SK-N-SH (cell line): ENCODE results near the gene ANKRD11. TPM values are rescaled to one million over a fixed set of nuclear protein-coding genes. Genes with fewer than 3 reads are reported as not detected.

Experiments
- CTCF ChIA-PET: fragments of 300-600, 350-600 bp; formaldehyde crosslinking; extraction: SDS; loops from one replicate; lab custom pipeline; 2021; lab: Yijun Ruan, JAX
- POLR2A ChIA-PET: fragments of 350-600 bp; sonication (Branson Sonifier 250); formaldehyde crosslinking; extraction: SDS; loops from one replicate; lab custom pipeline; 2020; ENCODE audit warnings: antibody characterized with exemption, inconsistent platforms; lab: Yijun Ruan, JAX
- DNase-seq: peaks from one replicate; pipeline ENCODE4 v3.0.0; 2012
- H2AFZ ChIP-seq: fragments of 200-600 bp; sonication (generic); 2 replicates; pipeline ENCODE4 v1.8.1; 2016; ENCODE audit warnings: antibody characterized with exemption, mild to moderate bottlenecking, low read depth
- H3F3A ChIP-seq: fragments of 200-600 bp; sonication (generic); replicated peaks from 2 replicates; pipeline ENCODE3; 2016; ENCODE audit warnings: antibody characterized with exemption, mild to moderate bottlenecking; ENCODE audit not compliant: insufficient read depth
- H3K27ac ChIP-seq, 2 experiments: fragments of 200-500 bp in 1 of 2; fragments of 200-600 bp in 1 of 2; sonication (Bioruptor generic) in 1 of 2; sonication (generic), shearing (Covaris generic) in 1 of 2; 2 replicates each; pipeline versions ENCODE4 v1.5.1 to v1.6.1; 2014 to 2016; ENCODE audit warnings: low read depth in 2 of 2, inconsistent platforms in 1 of 2, low read length in 1 of 2, mild to moderate bottlenecking in 1 of 2, mixed read lengths in 1 of 2
- H3K27me3 ChIP-seq: fragments of 200-600 bp; sonication (generic), shearing (Covaris generic); 2 replicates; pipeline ENCODE4 v1.6.1; 2016; ENCODE audit warnings: mixed run types; ENCODE audit not compliant: insufficient read depth
- H3K36me3 ChIP-seq, 2 experiments: fragments of 200-500 bp in 1 of 2; fragments of 200-600 bp in 1 of 2; sonication (Bioruptor generic) in 1 of 2; sonication (generic) in 1 of 2; replicated peaks in 1 of 2; 2 replicates each; pipeline versions ENCODE3 to v1.5.1; 2014 to 2016; ENCODE audit warnings: low read length in 1 of 2, mild to moderate bottlenecking in 1 of 2; ENCODE audit not compliant: insufficient read depth in 2 of 2, control insufficient read depth in 1 of 2
- H3K4me1 ChIP-seq, 2 experiments: fragments of 200-500 bp in 1 of 2; fragments of 200-600 bp in 1 of 2; sonication (Bioruptor generic) in 1 of 2; sonication (generic), shearing (Covaris generic) in 1 of 2; 2 replicates each; pipeline versions ENCODE4 v1.5.1 to v1.6.1; 2014 to 2016; ENCODE audit warnings: low read depth in 1 of 2, low read length in 1 of 2, mixed run types in 1 of 2; ENCODE audit not compliant: insufficient read depth in 2 of 2, control insufficient read depth in 1 of 2
- H3K4me2 ChIP-seq: fragments of 200-600 bp; sonication (generic), shearing (Covaris generic); 2 replicates; pipeline ENCODE4 v1.6.1; 2017; ENCODE audit warnings: mixed run types
- H3K4me3 ChIP-seq, 2 experiments: fragments of 200-500 bp in 1 of 2; fragments of 200-600 bp in 1 of 2; sonication (Bioruptor generic) in 1 of 2; sonication (generic), shearing (Covaris generic) in 1 of 2; 2 replicates each; pipeline versions ENCODE4 v1.5.1 to v1.8.1; 2014 to 2016; ENCODE audit warnings: low read depth in 2 of 2, inconsistent platforms in 1 of 2, low read length in 1 of 2, mild to moderate bottlenecking in 1 of 2, mixed read lengths in 1 of 2, moderate library complexity in 1 of 2
- H3K79me2 ChIP-seq: fragments of 200-600 bp; sonication (generic); 2 replicates; pipeline ENCODE4 v1.8.1; 2017; ENCODE audit warnings: mild to moderate bottlenecking; ENCODE audit not compliant: insufficient read depth
- H3K9ac ChIP-seq: fragments of 200-600 bp; sonication (generic); 2 replicates; pipeline ENCODE4 v1.6.1; 2017; ENCODE audit warnings: mixed run types
- H3K9me2 ChIP-seq: fragments of 200-600 bp; sonication (generic); 2 replicates; pipeline ENCODE4 v1.6.1; 2017; ENCODE audit warnings: mixed run types
- H3K9me3 ChIP-seq: fragments of 200-600 bp; sonication (generic); 2 replicates; pipeline ENCODE4 v1.6.1; 2017; ENCODE audit warnings: mixed run types, mild to moderate bottlenecking, moderate library complexity
- H4K20me1 ChIP-seq: fragments of 200-600 bp; sonication (generic); 2 replicates; pipeline ENCODE4 v1.6.1; 2017; ENCODE audit warnings: mild to moderate bottlenecking, mixed run types; ENCODE audit not compliant: insufficient read depth
- EZH2phosphoT487 ChIP-seq: fragments of 200-600 bp; sonication (generic); IDR thresholded peaks from 2 replicates; pipeline ENCODE4 v1.6.1; 2017; ENCODE audit warnings: low read depth, mixed run types, mild to moderate bottlenecking, antibody characterized with exemption, moderate library complexity, borderline replicate concordance
- POLR2AphosphoS5 ChIP-seq: IDR thresholded peaks from 2 replicates; pipeline ENCODE4 v1.6.1; 2012; ENCODE audit warnings: low read depth, low read length
- RCOR1 ChIP-seq: fragments of 150-350 bp; IDR thresholded peaks from 2 replicates; pipeline ENCODE4 v1.6.1; 2017; ENCODE audit warnings: antibody characterized with exemption, low read length
- RXRA ChIP-seq: IDR thresholded peaks from 2 replicates; pipeline ENCODE4 v1.4.0; 2012; ENCODE audit warnings: low read depth, mild to moderate bottlenecking, borderline replicate concordance
- SMC3 ChIP-seq: IDR thresholded peaks from 2 replicates; pipeline ENCODE4 v1.6.1; 2012; ENCODE audit warnings: low read depth, low read length, improper control_type of control experiment
- TCF12 ChIP-seq: IDR thresholded peaks from 2 replicates; pipeline ENCODE4 v1.4.0; 2012
- WGBS: methylation state at CpG from one replicate; pipeline ENCODE4 v1.1.6; 2017; ENCODE audit warnings: low lambda C conversion rate; 5-methylcytosine and 5-hydroxymethylcytosine counted together
- polyA plus RNA-seq, 3 experiments: library from polyadenylated mRNA; depleted of rRNA; stranded (reverse); fragments of >200 nt; gene quantifications; 2 replicates each; pipeline ENCODE4 v1.2.3, GENCODE V29; 2012
- TF ChIP-seq, protein P1 (sequence below): IDR thresholded peaks from 2 replicates; pipeline ENCODE4 v1.4.0; 2012; ENCODE audit warnings: low read depth, borderline replicate concordance
- TF ChIP-seq, protein P2 (sequence below): fragments of 150-350 bp; IDR thresholded peaks from 2 replicates; pipeline ENCODE4 v1.6.1; 2016; ENCODE audit warnings: mild to moderate bottlenecking, low read depth, low read length
- TF ChIP-seq, protein P3 (sequence below): IDR thresholded peaks from 2 replicates; pipeline ENCODE4 v1.6.1; 2012; ENCODE audit warnings: mild to moderate bottlenecking, low read depth, low read length, moderate library complexity
- TF ChIP-seq, protein P4 (sequence below): IDR thresholded peaks from 2 replicates; pipeline ENCODE4; 2012

The ANKRD11 gene
- polyA plus RNA-seq, 1 of the 3 experiments (the other 2 are of a cell fraction): 50.2 TPM

DNA sequence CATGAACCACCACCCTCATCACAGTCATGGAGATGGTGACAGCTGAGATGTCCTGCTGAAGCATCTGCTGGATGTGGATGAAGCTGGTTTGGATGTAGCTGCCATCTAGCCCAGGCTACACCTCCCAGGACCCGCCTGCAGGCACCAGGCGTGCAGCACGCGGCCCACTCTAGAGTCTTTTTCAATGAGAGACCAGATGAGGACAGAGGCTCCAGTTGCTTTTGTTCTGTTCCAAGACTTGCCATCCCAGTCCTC is 170.8 kb downstream of the ANKRD11 start:
- Histone ChIP-seq H3K36me3 (peaks cover 0 to 4% of the 10 kb centered on the region in 2 experiments), H3K9ac (peak overlapping the region; percentile 37; the same call in 1 of the 2 replicates), H4K20me1 (peaks cover 60% of the 10 kb centered on the region), H2AFZ (no peak overlapping the region), H3K27me3 (no peaks in the 10 kb centered on the region), H3K27ac (peak overlapping the region; percentile 58 to 89), H3K9me2 (no peaks in the 10 kb centered on the region), H3F3A (peaks cover 58% of the 10 kb centered on the region), H3K9me3 (no peaks in the 10 kb centered on the region), H3K79me2 (peaks cover 97% of the 10 kb centered on the region), H3K4me2 (peak overlapping the region; percentile 73), H3K4me1 (peaks cover 66 to 77% of the 10 kb centered on the region in 2 experiments; a peak in 3 of 4 replicates), H3K4me3 (peak overlapping the region in 1 of 2 experiments; percentile 44; a peak in 1 of 4 replicates)
- CTCF ChIA-PET: interaction anchor here (3.8 kb wide), 1 partner anchor 11 kb away, joined by 18 read pairs; no protein-coding TSS in a partner anchor
- 100% methylated on average over 3 of the region's 4 CpGs for WGBS
- TF ChIP-seq RCOR1: no peak
- TF ChIP-seq, protein P1, sequence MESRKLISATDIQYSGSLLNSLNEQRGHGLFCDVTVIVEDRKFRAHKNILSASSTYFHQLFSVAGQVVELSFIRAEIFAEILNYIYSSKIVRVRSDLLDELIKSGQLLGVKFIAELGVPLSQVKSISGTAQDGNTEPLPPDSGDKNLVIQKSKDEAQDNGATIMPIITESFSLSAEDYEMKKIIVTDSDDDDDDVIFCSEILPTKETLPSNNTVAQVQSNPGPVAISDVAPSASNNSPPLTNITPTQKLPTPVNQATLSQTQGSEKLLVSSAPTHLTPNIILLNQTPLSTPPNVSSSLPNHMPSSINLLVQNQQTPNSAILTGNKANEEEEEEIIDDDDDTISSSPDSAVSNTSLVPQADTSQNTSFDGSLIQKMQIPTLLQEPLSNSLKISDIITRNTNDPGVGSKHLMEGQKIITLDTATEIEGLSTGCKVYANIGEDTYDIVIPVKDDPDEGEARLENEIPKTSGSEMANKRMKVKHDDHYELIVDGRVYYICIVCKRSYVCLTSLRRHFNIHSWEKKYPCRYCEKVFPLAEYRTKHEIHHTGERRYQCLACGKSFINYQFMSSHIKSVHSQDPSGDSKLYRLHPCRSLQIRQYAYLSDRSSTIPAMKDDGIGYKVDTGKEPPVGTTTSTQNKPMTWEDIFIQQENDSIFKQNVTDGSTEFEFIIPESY: no peak
- TF ChIP-seq, protein P2, sequence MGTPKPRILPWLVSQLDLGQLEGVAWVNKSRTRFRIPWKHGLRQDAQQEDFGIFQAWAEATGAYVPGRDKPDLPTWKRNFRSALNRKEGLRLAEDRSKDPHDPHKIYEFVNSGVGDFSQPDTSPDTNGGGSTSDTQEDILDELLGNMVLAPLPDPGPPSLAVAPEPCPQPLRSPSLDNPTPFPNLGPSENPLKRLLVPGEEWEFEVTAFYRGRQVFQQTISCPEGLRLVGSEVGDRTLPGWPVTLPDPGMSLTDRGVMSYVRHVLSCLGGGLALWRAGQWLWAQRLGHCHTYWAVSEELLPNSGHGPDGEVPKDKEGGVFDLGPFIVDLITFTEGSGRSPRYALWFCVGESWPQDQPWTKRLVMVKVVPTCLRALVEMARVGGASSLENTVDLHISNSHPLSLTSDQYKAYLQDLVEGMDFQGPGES: no peak
- TF ChIP-seq SMC3: no peak
- no peak for TF ChIP-seq EZH2phosphoT487
- no peak for TF ChIP-seq RXRA
- TF ChIP-seq, protein P3, sequence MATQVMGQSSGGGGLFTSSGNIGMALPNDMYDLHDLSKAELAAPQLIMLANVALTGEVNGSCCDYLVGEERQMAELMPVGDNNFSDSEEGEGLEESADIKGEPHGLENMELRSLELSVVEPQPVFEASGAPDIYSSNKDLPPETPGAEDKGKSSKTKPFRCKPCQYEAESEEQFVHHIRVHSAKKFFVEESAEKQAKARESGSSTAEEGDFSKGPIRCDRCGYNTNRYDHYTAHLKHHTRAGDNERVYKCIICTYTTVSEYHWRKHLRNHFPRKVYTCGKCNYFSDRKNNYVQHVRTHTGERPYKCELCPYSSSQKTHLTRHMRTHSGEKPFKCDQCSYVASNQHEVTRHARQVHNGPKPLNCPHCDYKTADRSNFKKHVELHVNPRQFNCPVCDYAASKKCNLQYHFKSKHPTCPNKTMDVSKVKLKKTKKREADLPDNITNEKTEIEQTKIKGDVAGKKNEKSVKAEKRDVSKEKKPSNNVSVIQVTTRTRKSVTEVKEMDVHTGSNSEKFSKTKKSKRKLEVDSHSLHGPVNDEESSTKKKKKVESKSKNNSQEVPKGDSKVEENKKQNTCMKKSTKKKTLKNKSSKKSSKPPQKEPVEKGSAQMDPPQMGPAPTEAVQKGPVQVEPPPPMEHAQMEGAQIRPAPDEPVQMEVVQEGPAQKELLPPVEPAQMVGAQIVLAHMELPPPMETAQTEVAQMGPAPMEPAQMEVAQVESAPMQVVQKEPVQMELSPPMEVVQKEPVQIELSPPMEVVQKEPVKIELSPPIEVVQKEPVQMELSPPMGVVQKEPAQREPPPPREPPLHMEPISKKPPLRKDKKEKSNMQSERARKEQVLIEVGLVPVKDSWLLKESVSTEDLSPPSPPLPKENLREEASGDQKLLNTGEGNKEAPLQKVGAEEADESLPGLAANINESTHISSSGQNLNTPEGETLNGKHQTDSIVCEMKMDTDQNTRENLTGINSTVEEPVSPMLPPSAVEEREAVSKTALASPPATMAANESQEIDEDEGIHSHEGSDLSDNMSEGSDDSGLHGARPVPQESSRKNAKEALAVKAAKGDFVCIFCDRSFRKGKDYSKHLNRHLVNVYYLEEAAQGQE: no peak
- TF ChIP-seq, protein P4, sequence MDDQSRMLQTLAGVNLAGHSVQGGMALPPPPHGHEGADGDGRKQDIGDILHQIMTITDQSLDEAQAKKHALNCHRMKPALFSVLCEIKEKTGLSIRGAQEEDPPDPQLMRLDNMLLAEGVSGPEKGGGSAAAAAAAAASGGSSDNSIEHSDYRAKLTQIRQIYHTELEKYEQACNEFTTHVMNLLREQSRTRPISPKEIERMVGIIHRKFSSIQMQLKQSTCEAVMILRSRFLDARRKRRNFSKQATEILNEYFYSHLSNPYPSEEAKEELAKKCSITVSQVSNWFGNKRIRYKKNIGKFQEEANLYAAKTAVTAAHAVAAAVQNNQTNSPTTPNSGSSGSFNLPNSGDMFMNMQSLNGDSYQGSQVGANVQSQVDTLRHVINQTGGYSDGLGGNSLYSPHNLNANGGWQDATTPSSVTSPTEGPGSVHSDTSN: no peak
- TF ChIP-seq POLR2AphosphoS5: no peak
- TF ChIP-seq TCF12: no peak
- no peak for DNase-seq
- POLR2A ChIA-PET: no interaction called here
